Loucy (cell line): ENCODE data around the gene WDR93.
"Not testable (repeated sequence)": the region's sequence is repeated elsewhere in the genome, so short reads cannot be mapped to it uniquely, and the experiment has no call there.

Source experiments
- H2AFZ ChIP-seq: fragments of 200-600 bp; sonication (generic); 2 replicates; pipeline ENCODE4 v1.6.0; 2016; ENCODE audit warnings: antibody characterized with exemption, mild to moderate bottlenecking, low read length, moderate library complexity
- H3F3A ChIP-seq: fragments of 200-600 bp; 2 replicates; pipeline ENCODE4 v1.6.0; 2016; ENCODE audit warnings: antibody characterized with exemption, low read depth, mild to moderate bottlenecking
- H3K27me3 ChIP-seq: fragments of 200-600 bp; sonication (generic); 2 replicates; pipeline ENCODE4 v1.6.1; 2014; ENCODE audit warnings: low read length, mild to moderate bottlenecking; ENCODE audit not compliant: insufficient read depth, poor library complexity, severe bottlenecking
- H3K36me3 ChIP-seq: fragments of 200-600 bp; sonication (generic); 2 replicates; pipeline ENCODE4 v1.6.1; 2016; ENCODE audit warnings: low read length; ENCODE audit not compliant: insufficient read depth
- H3K4me1 ChIP-seq: fragments of 200-600 bp; sonication (generic); 2 replicates; pipeline ENCODE4 v1.5.1; 2014; ENCODE audit warnings: low read length, mild to moderate bottlenecking; ENCODE audit not compliant: insufficient read depth, poor library complexity, severe bottlenecking
- H3K4me2 ChIP-seq: fragments of 200-600 bp; sonication (generic); 2 replicates; pipeline ENCODE4 v1.6.0; 2014; ENCODE audit warnings: antibody characterized with exemption, low read length, low read depth, mild to moderate bottlenecking; ENCODE audit not compliant: poor library complexity, severe bottlenecking
- H3K4me3 ChIP-seq: fragments of 200-600 bp; sonication (generic); 2 replicates; pipeline ENCODE4 v1.5.1; 2014; ENCODE audit warnings: low read length, mild to moderate bottlenecking, mixed read lengths; ENCODE audit not compliant: poor library complexity, severe bottlenecking
- H3K79me2 ChIP-seq: fragments of 200-600 bp; sonication (generic); 2 replicates; pipeline ENCODE4 v1.6.1; 2014; ENCODE audit warnings: low read length; ENCODE audit not compliant: insufficient read depth
- H3K9ac ChIP-seq: fragments of 200-600 bp; sonication (generic); 2 replicates; pipeline ENCODE4 v1.6.0; 2014; ENCODE audit warnings: mild to moderate bottlenecking, low read depth, low read length, moderate library complexity; ENCODE audit not compliant: poor library complexity, severe bottlenecking
- H3K9me2 ChIP-seq: fragments of 200-600 bp; sonication (generic); replicated peaks from 2 replicates; pipeline ENCODE4 v1.6.1; 2016; ENCODE audit warnings: low read depth, low read length, mixed read lengths
- H3K9me3 ChIP-seq: fragments of 200-600 bp; sonication (generic); 2 replicates; pipeline ENCODE4 v1.6.1; 2014; ENCODE audit warnings: mild to moderate bottlenecking, antibody characterized with exemption, low read length, low read depth; ENCODE audit not compliant: insufficient read depth
- H4K20me1 ChIP-seq: fragments of 200-600 bp; sonication (generic); 2 replicates; pipeline ENCODE4 v1.6.0; 2014; ENCODE audit warnings: antibody characterized with exemption, low read length, mild to moderate bottlenecking; ENCODE audit not compliant: insufficient read depth, poor library complexity, severe bottlenecking
- EZH2phosphoT487 ChIP-seq: fragments of 200-600 bp; IDR thresholded peaks from 2 replicates; pipeline ENCODE4 v1.6.1; 2018; ENCODE audit warnings: antibody characterized with exemption, mild to moderate bottlenecking, moderate library complexity, borderline replicate concordance
- TF ChIP-seq, protein P1 (sequence below): fragments of 200-600 bp; sonication (generic); conservative IDR thresholded peaks from 2 replicates; pipeline ENCODE4 v1.5.1; 2014; ENCODE audit warnings: mild to moderate bottlenecking, antibody characterized with exemption, low read length

Gene WDR93

GRCh38 chr15:89780601-89781000, 90.0 kb downstream of the WDR93 start:
- Histone ChIP-seq H3K4me3 (no peak overlapping the region), H3F3A (no peaks in the 10 kb centered on the region), H3K9ac (no peak overlapping the region), H2AFZ (no peak overlapping the region), H3K79me2 (no peaks in the 10 kb centered on the region), H4K20me1 (no peaks in the 10 kb centered on the region), H3K4me1 (peaks cover 4% of the 10 kb centered on the region), H3K36me3 (no peaks in the 10 kb centered on the region), H3K27me3 (no peaks in the 10 kb centered on the region), H3K9me3 (no peaks in the 10 kb centered on the region), H3K4me2 (no peak overlapping the region), H3K9me2 (no peaks in the 10 kb centered on the region)
- TF ChIP-seq EZH2phosphoT487, result no peak
- TF ChIP-seq, protein P1, sequence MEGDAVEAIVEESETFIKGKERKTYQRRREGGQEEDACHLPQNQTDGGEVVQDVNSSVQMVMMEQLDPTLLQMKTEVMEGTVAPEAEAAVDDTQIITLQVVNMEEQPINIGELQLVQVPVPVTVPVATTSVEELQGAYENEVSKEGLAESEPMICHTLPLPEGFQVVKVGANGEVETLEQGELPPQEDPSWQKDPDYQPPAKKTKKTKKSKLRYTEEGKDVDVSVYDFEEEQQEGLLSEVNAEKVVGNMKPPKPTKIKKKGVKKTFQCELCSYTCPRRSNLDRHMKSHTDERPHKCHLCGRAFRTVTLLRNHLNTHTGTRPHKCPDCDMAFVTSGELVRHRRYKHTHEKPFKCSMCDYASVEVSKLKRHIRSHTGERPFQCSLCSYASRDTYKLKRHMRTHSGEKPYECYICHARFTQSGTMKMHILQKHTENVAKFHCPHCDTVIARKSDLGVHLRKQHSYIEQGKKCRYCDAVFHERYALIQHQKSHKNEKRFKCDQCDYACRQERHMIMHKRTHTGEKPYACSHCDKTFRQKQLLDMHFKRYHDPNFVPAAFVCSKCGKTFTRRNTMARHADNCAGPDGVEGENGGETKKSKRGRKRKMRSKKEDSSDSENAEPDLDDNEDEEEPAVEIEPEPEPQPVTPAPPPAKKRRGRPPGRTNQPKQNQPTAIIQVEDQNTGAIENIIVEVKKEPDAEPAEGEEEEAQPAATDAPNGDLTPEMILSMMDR, result no peak

GRCh38 chr15:89781055-89781454, 90.4 kb downstream of the WDR93 start:
- Histone ChIP-seq H3F3A (no peaks in the 10 kb centered on the region), H3K79me2 (no peaks in the 10 kb centered on the region), H3K9ac (no peak overlapping the region), H3K4me3 (no peak overlapping the region), H3K4me1 (peaks cover 4% of the 10 kb centered on the region), H2AFZ (no peak overlapping the region), H4K20me1 (no peaks in the 10 kb centered on the region), H3K9me3 (no peaks in the 10 kb centered on the region), H3K36me3 (no peaks in the 10 kb centered on the region), H3K27me3 (no peaks in the 10 kb centered on the region), H3K9me2 (no peaks in the 10 kb centered on the region), H3K4me2 (no peak overlapping the region)
- TF ChIP-seq, protein P1, result no peak
- TF ChIP-seq EZH2phosphoT487, result no peak

GRCh38 chr15:89781891-89782618, 91.4 kb downstream of the WDR93 start:
- Histone ChIP-seq H3K9ac (no peak overlapping the region), H3K79me2 (no peaks in the 10 kb centered on the region), H3K27me3 (no peaks in the 10 kb centered on the region), H3K4me3 (no peak overlapping the region), H2AFZ (no peak overlapping the region), H3K36me3 (no peaks in the 10 kb centered on the region), H4K20me1 (no peaks in the 10 kb centered on the region), H3K4me2 (no peak overlapping the region), H3K9me3 (no peaks in the 10 kb centered on the region), H3K4me1 (peaks cover 4% of the 10 kb centered on the region), H3F3A (no peaks in the 10 kb centered on the region), H3K9me2 (no peaks in the 10 kb centered on the region)
- TF ChIP-seq, protein P1, result no peak
- TF ChIP-seq EZH2phosphoT487, result no peak

DNA sequence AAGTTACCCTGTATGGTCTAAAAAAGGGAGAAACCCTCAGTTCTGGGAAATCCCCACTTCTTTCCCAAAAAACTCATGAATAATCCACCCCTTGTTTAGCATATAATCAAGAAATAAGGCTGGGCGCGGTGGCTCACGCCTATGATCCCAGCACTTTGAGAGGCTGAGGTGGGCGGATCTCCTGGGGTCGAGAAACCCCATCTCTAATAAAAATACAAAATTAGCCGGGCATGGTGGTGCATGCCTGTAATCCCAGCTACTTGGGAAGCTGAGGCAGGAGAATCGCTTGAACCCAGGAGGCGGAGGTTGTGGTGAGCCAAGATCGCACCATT, 92.0 kb downstream of the WDR93 start:
- H2AFZ ChIP-seq, H3K4me2 ChIP-seq, H3F3A ChIP-seq, H3K27me3 ChIP-seq, H3K4me1 ChIP-seq, H3K4me3 ChIP-seq, H3K9me2 ChIP-seq, H4K20me1 ChIP-seq, H3K9me3 ChIP-seq, H3K79me2 ChIP-seq, H3K36me3 ChIP-seq, H3K9ac ChIP-seq: not testable (repeated sequence)
